ENCODE measurements around the gene AOPEP. TPM values are rescaled to one million over a fixed set of nuclear protein-coding genes. Genes with fewer than 3 reads are reported as not detected.

The AOPEP gene
- total and polyA plus RNA-seq, 9 of the 15 experiments (the other 6 are each of a cell fraction or from before 2014, with no cell fraction given) = 4.5 to 19.3 (median 13.5) TPM

DNA sequence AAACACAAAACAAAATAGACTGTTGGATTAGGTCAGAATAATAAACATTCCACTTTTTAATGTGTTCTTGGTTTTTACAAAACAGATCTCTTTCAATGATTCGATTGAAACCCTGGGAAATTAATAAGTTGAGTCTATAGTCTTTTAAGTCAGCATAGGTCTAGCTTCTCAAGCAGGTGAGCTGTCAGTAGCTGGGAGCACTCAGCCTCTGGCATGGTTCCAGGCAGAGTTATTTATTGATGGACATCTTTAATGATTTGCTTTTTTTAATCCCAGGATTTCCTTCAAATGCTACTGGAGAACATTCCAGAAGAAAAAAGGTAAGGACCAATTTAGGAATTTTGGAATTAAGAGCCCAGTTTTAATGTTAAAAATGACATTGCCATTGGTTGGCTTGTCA, 241.0 kb downstream of the AOPEP start:
- DNase-seq (ENCODE audit: extremely low read depth in 1 of 4, low spot score in 3 of 4) (no peak), ATAC-seq (no peak), FAIRE-seq (no peak)
- H3K36me3 ChIP-seq (ENCODE audit: control insufficient read depth, insufficient read depth, low read length) = no peaks in the 10 kb centered on the region
- H3K9me3 ChIP-seq (replicated peaks; ENCODE audit: control insufficient read depth, insufficient read depth, low read depth, low read length) = no peaks in the 10 kb centered on the region
- intact Hi-C loops (cut with micrococcal nuclease) = no loop called here
- WGBS (ENCODE audit: insufficient coverage, low coverage, missing lambda C conversion rate) = 0% methylated on average over 1 of the region's 1 CpG
- no peaks in the 10 kb centered on the region for H4K20me1 ChIP-seq (replicated peaks; ENCODE audit: control insufficient read depth, insufficient read depth, low read length)
- BruUV-seq (replicated peaks) = no TSS peak
- no peak overlapping the region for H3K9ac ChIP-seq (ENCODE audit: insufficient read depth in 1 of 2, low read depth in 2 of 2, low read length in 2 of 2)
- H3K4me2 ChIP-seq (ENCODE audit: insufficient read depth, low read length) = no peak overlapping the region
- H2AFZ ChIP-seq (ENCODE audit: low read depth, low read length) = no peak overlapping the region
- H3K27me3 ChIP-seq (ENCODE audit: control insufficient read depth in 2 of 2, insufficient read depth in 2 of 2, low read length in 2 of 2) = no peaks in the 10 kb centered on the region
- ChIA-PET POLR2A (interaction anchor here (0.8 kb wide), 1 partner anchor 17 kb away, joined by 3 read pairs; no protein-coding TSS in a partner anchor), CTCF (ENCODE audit: low intra/inter-chr PET ratio) (no interaction called here)
- no peaks in the 10 kb centered on the region for H3K9me1 ChIP-seq (ENCODE audit: control insufficient read depth, insufficient read depth, low read length)
- TF ChIP-seq CC2D1A (IDR thresholded peaks at IDR 0.05) = no peak
- 0 out of 2 replicates have a peak, but pooled peaks have one; percentile 14 for TF ChIP-seq NFIC (IDR thresholded peaks at IDR 0.05)
- TF ChIP-seq PHB2 (IDR thresholded peaks at IDR 0.05; ENCODE audit: low read depth) = no peak
- H3K4me3 ChIP-seq = no peak overlapping the region
- no peak overlapping the region for H3K27ac ChIP-seq (ENCODE audit: extremely low read depth, low read depth, low read length)
- H3K4me1 ChIP-seq (replicated peaks in 1 of 2; ENCODE audit: control insufficient read depth in 2 of 2, insufficient read depth in 2 of 2, low read length in 2 of 2) = no peaks in the 10 kb centered on the region; a peak in 1 of 5 replicates
- H3K79me2 ChIP-seq (ENCODE audit: control insufficient read depth, insufficient read depth, low read length) = no peaks in the 10 kb centered on the region
- in situ Hi-C loops (cut with MboI) = no loop called here

DNA sequence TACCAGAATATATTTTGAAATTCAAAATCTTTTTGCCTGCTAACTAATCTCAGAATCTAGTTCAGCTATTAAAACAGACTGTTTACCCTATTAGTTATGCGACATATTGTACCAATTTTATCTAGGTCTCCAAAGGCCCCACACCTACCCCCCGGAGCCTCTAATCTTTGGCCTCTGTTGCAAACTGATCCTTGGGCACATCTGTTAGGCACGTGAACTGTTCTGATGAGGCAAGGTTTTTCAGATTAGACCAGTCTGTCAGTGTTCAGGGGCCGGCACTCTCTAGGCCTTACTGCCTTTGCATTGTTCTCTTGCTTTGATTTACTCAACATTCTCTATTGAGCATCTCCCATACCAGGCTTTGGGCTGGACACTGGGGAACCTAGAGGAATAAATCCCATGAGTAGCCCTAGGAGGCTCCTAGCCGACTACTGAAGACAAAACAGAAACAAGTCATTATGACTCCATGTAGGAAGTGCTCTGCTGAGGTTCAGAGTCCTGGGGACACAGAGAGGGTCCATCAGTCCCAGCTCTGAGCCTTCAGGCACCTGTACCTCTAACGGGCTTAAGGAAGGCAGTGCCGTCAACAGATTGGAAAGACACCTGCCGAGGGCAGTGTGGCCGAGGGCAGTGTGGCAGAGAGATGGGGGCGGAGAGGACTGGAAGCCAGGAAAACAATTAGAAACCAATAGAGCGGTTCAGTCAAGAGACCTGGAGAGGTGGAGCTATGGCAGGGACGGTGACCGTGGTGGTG, 245.1 kb downstream of the AOPEP start:
- ATAC-seq (no peak), FAIRE-seq (no peak), DNase-seq (ENCODE audit: extremely low read depth in 1 of 4, low spot score in 3 of 4) (no peak)
- no peaks in the 10 kb centered on the region; a peak in 1 of 5 replicates for H3K4me1 ChIP-seq (replicated peaks in 1 of 2; ENCODE audit: control insufficient read depth in 2 of 2, insufficient read depth in 2 of 2, low read length in 2 of 2)
- ChIA-PET POLR2A (no interaction called here), CTCF (ENCODE audit: low intra/inter-chr PET ratio) (no interaction called here)
- 58% methylated on average over 13 of the region's 13 CpGs for WGBS (ENCODE audit: insufficient coverage, low coverage, missing lambda C conversion rate)
- H3K9ac ChIP-seq (ENCODE audit: insufficient read depth in 1 of 2, low read depth in 2 of 2, low read length in 2 of 2) = no peak overlapping the region
- no peaks in the 10 kb centered on the region for H3K79me2 ChIP-seq (ENCODE audit: control insufficient read depth, insufficient read depth, low read length)
- TF ChIP-seq U2AF1 (optimal IDR thresholded peaks at IDR 0.05; ENCODE audit: low read depth, low read length) (no peak), BHLHE40 (IDR thresholded peaks at IDR 0.05; ENCODE audit: low read length) (peak; percentile 63), TAL1 (IDR thresholded peaks at IDR 0.05) (0 out of 2 replicates have a peak, but pooled peaks have one; percentile 9), CBFA2T3 (IDR thresholded peaks at IDR 0.05) (peak; percentile 58; the same call in 1 of the 2 replicates), CBFA2T2 (conservative IDR thresholded peaks at IDR 0.05) (0 out of 2 replicates have a peak, but pooled peaks have one; percentile 8)
- H3K27me3 ChIP-seq (ENCODE audit: control insufficient read depth in 2 of 2, insufficient read depth in 2 of 2, low read length in 2 of 2) = no peaks in the 10 kb centered on the region
- H3K27ac ChIP-seq (ENCODE audit: extremely low read depth, low read depth, low read length) = no peak overlapping the region
- H3K4me2 ChIP-seq (ENCODE audit: insufficient read depth, low read length) = no peak overlapping the region
- H3K36me3 ChIP-seq (ENCODE audit: control insufficient read depth, insufficient read depth, low read length) = no peaks in the 10 kb centered on the region
- intact Hi-C loops (cut with micrococcal nuclease) (no loop called here), in situ Hi-C loops (cut with MboI) (no loop called here)
- H3K9me1 ChIP-seq (ENCODE audit: control insufficient read depth, insufficient read depth, low read length) = no peaks in the 10 kb centered on the region
- H3K4me3 ChIP-seq = no peak overlapping the region
- no peaks in the 10 kb centered on the region for H4K20me1 ChIP-seq (replicated peaks; ENCODE audit: control insufficient read depth, insufficient read depth, low read length)
- H2AFZ ChIP-seq (ENCODE audit: low read depth, low read length) = no peak overlapping the region
- BruUV-seq (replicated peaks) = no TSS peak
- no peaks in the 10 kb centered on the region for H3K9me3 ChIP-seq (replicated peaks; ENCODE audit: control insufficient read depth, insufficient read depth, low read depth, low read length)

Measured in K562 (cell line).